ENCODE measurements around the gene ADAMTS17. TPM values are rescaled to one million over a fixed set of nuclear protein-coding genes. Genes with fewer than 3 reads are reported as not detected.

The ADAMTS17 gene
- total and polyA plus RNA-seq, 9 donors, result 3.1 to 8.2 (median 5.2) TPM

- DNase-seq, result no peak
- no peaks in the 10 kb centered on the region for H3K9me3 ChIP-seq (replicated peaks; ENCODE audit: control insufficient read depth, low read depth, low read length)
- peaks cover 2% of the 10 kb centered on the region for H3K36me3 ChIP-seq (ENCODE audit: control insufficient read depth, insufficient read depth, low read length)
- H3K27me3 ChIP-seq (ENCODE audit: control insufficient read depth, insufficient read depth, low read length), result no peaks in the 10 kb centered on the region
- H3K4me1 ChIP-seq (ENCODE audit: control insufficient read depth, insufficient read depth, low read length), result peaks cover 8% of the 10 kb centered on the region
- H3K27ac ChIP-seq (ENCODE audit: low read length), result no peak overlapping the region
- no peak overlapping the region for H3K4me3 ChIP-seq (ENCODE audit: low read length)
- 63% methylated on average over 4 of the region's 6 CpGs for WGBS (ENCODE audit: insufficient coverage)
Measured at GRCh38 chr15:99994849-99995248, 346.9 kb downstream of the ADAMTS17 start.

- H3K36me3 ChIP-seq (ENCODE audit: control insufficient read depth, insufficient read depth, low read length), result peaks cover 2% of the 10 kb centered on the region
- H3K27ac ChIP-seq (ENCODE audit: low read length), result no peak overlapping the region
- H3K4me3 ChIP-seq (ENCODE audit: low read length), result no peak overlapping the region
- no peaks in the 10 kb centered on the region for H3K9me3 ChIP-seq (replicated peaks; ENCODE audit: control insufficient read depth, low read depth, low read length)
- H3K4me1 ChIP-seq (ENCODE audit: control insufficient read depth, insufficient read depth, low read length), result peaks cover 2% of the 10 kb centered on the region
- 74% methylated on average over 8 of the region's 10 CpGs for WGBS (ENCODE audit: insufficient coverage)
- H3K27me3 ChIP-seq (ENCODE audit: control insufficient read depth, insufficient read depth, low read length), result no peaks in the 10 kb centered on the region
- DNase-seq, result no peak
Measured at GRCh38 chr15:99993681-99994131, 348.1 kb downstream of the ADAMTS17 start.

- H3K4me3 ChIP-seq (ENCODE audit: low read length), result no peak overlapping the region
- WGBS (ENCODE audit: insufficient coverage), result 76% methylated on average over 7 of the region's 8 CpGs
- peaks cover 2% of the 10 kb centered on the region for H3K36me3 ChIP-seq (ENCODE audit: control insufficient read depth, insufficient read depth, low read length)
- no peaks in the 10 kb centered on the region for H3K4me1 ChIP-seq (ENCODE audit: control insufficient read depth, insufficient read depth, low read length)
- H3K27me3 ChIP-seq (ENCODE audit: control insufficient read depth, insufficient read depth, low read length), result no peaks in the 10 kb centered on the region
- no peak overlapping the region for H3K27ac ChIP-seq (ENCODE audit: low read length)
- no peak for DNase-seq
- no peaks in the 10 kb centered on the region for H3K9me3 ChIP-seq (replicated peaks; ENCODE audit: control insufficient read depth, low read depth, low read length)
Measured at GRCh38 chr15:99993262-99993661, 348.5 kb downstream of the ADAMTS17 start.

GRCh38 chr15:99992611-99993231, 349.1 kb downstream of the ADAMTS17 start:
- H3K9me3 ChIP-seq (replicated peaks; ENCODE audit: control insufficient read depth, low read depth, low read length), result no peaks in the 10 kb centered on the region
- 90% methylated on average over 27 of the region's 29 CpGs for WGBS (ENCODE audit: insufficient coverage)

GRCh38 chr15:99989095-99989494, 352.7 kb downstream of the ADAMTS17 start:
- no peak for DNase-seq
- Histone ChIP-seq H3K27ac (ENCODE audit: low read length) (no peak overlapping the region), H3K4me1 (ENCODE audit: control insufficient read depth, insufficient read depth, low read length) (peaks cover 16% of the 10 kb centered on the region), H3K4me3 (ENCODE audit: low read length) (no peak overlapping the region), H3K9me3 (replicated peaks; ENCODE audit: control insufficient read depth, low read depth, low read length) (no peaks in the 10 kb centered on the region), H3K36me3 (ENCODE audit: control insufficient read depth, insufficient read depth, low read length) (peaks cover 2% of the 10 kb centered on the region), H3K27me3 (ENCODE audit: control insufficient read depth, insufficient read depth, low read length) (no peaks in the 10 kb centered on the region)
- 92% methylated on average over 9 of the region's 9 CpGs for WGBS (ENCODE audit: insufficient coverage)

More at GRCh38 chr15:99992611-99993231, 349.1 kb downstream of the ADAMTS17 start:
- no peak overlapping the region for H3K27ac ChIP-seq (ENCODE audit: low read length)
- H3K4me3 ChIP-seq (ENCODE audit: low read length), result no peak overlapping the region
- peaks cover 2% of the 10 kb centered on the region for H3K36me3 ChIP-seq (ENCODE audit: control insufficient read depth, insufficient read depth, low read length)
- H3K27me3 ChIP-seq (ENCODE audit: control insufficient read depth, insufficient read depth, low read length), result no peaks in the 10 kb centered on the region
- no peaks in the 10 kb centered on the region for H3K4me1 ChIP-seq (ENCODE audit: control insufficient read depth, insufficient read depth, low read length)
- DNase-seq, result no peak

- no peaks in the 10 kb centered on the region for H3K9me3 ChIP-seq (replicated peaks; ENCODE audit: control insufficient read depth, low read depth, low read length)
- no peak for DNase-seq
- no peak overlapping the region for H3K27ac ChIP-seq (ENCODE audit: low read length)
- peaks cover 29% of the 10 kb centered on the region for H3K4me1 ChIP-seq (ENCODE audit: control insufficient read depth, insufficient read depth, low read length)
- H3K4me3 ChIP-seq (ENCODE audit: low read length), result no peak overlapping the region
- WGBS (ENCODE audit: insufficient coverage), result 100% methylated on average over 1 of the region's 3 CpGs
- peaks cover 5% of the 10 kb centered on the region for H3K27me3 ChIP-seq (ENCODE audit: control insufficient read depth, insufficient read depth, low read length)
- no peaks in the 10 kb centered on the region for H3K36me3 ChIP-seq (ENCODE audit: control insufficient read depth, insufficient read depth, low read length)
Measured at GRCh38 chr15:99987701-99988100, 354.1 kb downstream of the ADAMTS17 start.

GRCh38 chr15:99987119-99987506, 354.7 kb downstream of the ADAMTS17 start:
- Histone ChIP-seq H3K4me1 (ENCODE audit: control insufficient read depth, insufficient read depth, low read length) (peaks cover 32% of the 10 kb centered on the region), H3K4me3 (ENCODE audit: low read length) (no peak overlapping the region), H3K27ac (ENCODE audit: low read length) (no peak overlapping the region), H3K27me3 (ENCODE audit: control insufficient read depth, insufficient read depth, low read length) (peaks cover 5% of the 10 kb centered on the region), H3K36me3 (ENCODE audit: control insufficient read depth, insufficient read depth, low read length) (no peaks in the 10 kb centered on the region), H3K9me3 (replicated peaks; ENCODE audit: control insufficient read depth, low read depth, low read length) (no peaks in the 10 kb centered on the region)
- 57% methylated on average over 3 of the region's 5 CpGs for WGBS (ENCODE audit: insufficient coverage)
- DNase-seq, result no peak

GRCh38 chr15:99986297-99987118, 355.3 kb downstream of the ADAMTS17 start:
- Histone ChIP-seq H3K27me3 (ENCODE audit: control insufficient read depth, insufficient read depth, low read length) (peaks cover 5% of the 10 kb centered on the region), H3K4me3 (ENCODE audit: low read length) (no peak overlapping the region), H3K9me3 (replicated peaks; ENCODE audit: control insufficient read depth, low read depth, low read length) (no peaks in the 10 kb centered on the region), H3K36me3 (ENCODE audit: control insufficient read depth, insufficient read depth, low read length) (no peaks in the 10 kb centered on the region), H3K27ac (ENCODE audit: low read length) (peak overlapping the region; percentile 8), H3K4me1 (ENCODE audit: control insufficient read depth, insufficient read depth, low read length) (peaks cover 36% of the 10 kb centered on the region)
- DNase-seq, result peak; percentile 36
- WGBS (ENCODE audit: insufficient coverage), result 44% methylated on average over 7 of the region's 9 CpGs

- WGBS (ENCODE audit: insufficient coverage), result 74% methylated on average over 4 of the region's 4 CpGs
- Histone ChIP-seq H3K4me3 (ENCODE audit: low read length) (no peak overlapping the region), H3K36me3 (ENCODE audit: control insufficient read depth, insufficient read depth, low read length) (no peaks in the 10 kb centered on the region), H3K9me3 (replicated peaks; ENCODE audit: control insufficient read depth, low read depth, low read length) (no peaks in the 10 kb centered on the region), H3K27ac (ENCODE audit: low read length) (peak overlapping the region; percentile 8), H3K4me1 (ENCODE audit: control insufficient read depth, insufficient read depth, low read length) (peaks cover 42% of the 10 kb centered on the region), H3K27me3 (ENCODE audit: control insufficient read depth, insufficient read depth, low read length) (peaks cover 5% of the 10 kb centered on the region)
- no peak for DNase-seq
Measured at GRCh38 chr15:99985878-99986277, 355.9 kb downstream of the ADAMTS17 start.

- DNase-seq, result no peak
- Histone ChIP-seq H3K4me1 (ENCODE audit: control insufficient read depth, insufficient read depth, low read length) (peaks cover 52% of the 10 kb centered on the region), H3K36me3 (ENCODE audit: control insufficient read depth, insufficient read depth, low read length) (no peaks in the 10 kb centered on the region), H3K4me3 (ENCODE audit: low read length) (no peak overlapping the region), H3K27ac (ENCODE audit: low read length) (no peak overlapping the region), H3K9me3 (replicated peaks; ENCODE audit: control insufficient read depth, low read depth, low read length) (no peaks in the 10 kb centered on the region), H3K27me3 (ENCODE audit: control insufficient read depth, insufficient read depth, low read length) (peaks cover 5% of the 10 kb centered on the region)
- WGBS (ENCODE audit: insufficient coverage), result 93% methylated on average over 14 of the region's 18 CpGs
Measured at GRCh38 chr15:99984491-99985243, 357.1 kb downstream of the ADAMTS17 start.
